Neural cell (in vitro differentiated cells): Measurements from ENCODE around the gene GPR27. TPM values are rescaled to one million over a fixed set of nuclear protein-coding genes. Genes with fewer than 3 reads are reported as not detected.

Experiments
- H2AFZ ChIP-seq: fragments of 200-600, 300-800 bp; sonication (generic), shearing (Covaris generic); 2 replicates; pipeline ENCODE4 v1.6.0; 2014; ENCODE audit warnings: low read depth, mild to moderate bottlenecking, antibody characterized with exemption, low read length, moderate library complexity
- H3F3A ChIP-seq: fragments of 200-600 bp; shearing (Covaris generic); 2 replicates; pipeline ENCODE4 v1.6.1; 2016; ENCODE audit warnings: mild to moderate bottlenecking, moderate library complexity, mixed read lengths, antibody characterized with exemption, low read length; ENCODE audit not compliant: insufficient read depth, poor library complexity, severe bottlenecking
- H3K27ac ChIP-seq: fragments of 200-600, 300-800 bp; sonication (generic), shearing (Covaris generic); 2 replicates; pipeline ENCODE4 v1.5.1; 2014; ENCODE audit warnings: mild to moderate bottlenecking, low read length, moderate library complexity
- H3K27me3 ChIP-seq: fragments of 300-800, 200-600 bp; sonication (generic), shearing (Covaris generic); 2 replicates; pipeline ENCODE4 v1.6.0; 2014; ENCODE audit warnings: mild to moderate bottlenecking, low read depth, low read length, moderate library complexity; ENCODE audit not compliant: insufficient read depth
- H3K36me3 ChIP-seq: fragments of 300-800, 200-600 bp; sonication (generic), shearing (Covaris generic); 2 replicates; pipeline ENCODE4 v1.5.1; 2014; ENCODE audit warnings: mild to moderate bottlenecking, antibody characterized with exemption, low read length, moderate library complexity; ENCODE audit not compliant: insufficient read depth
- H3K4me2 ChIP-seq: fragments of 300-800, 200-600 bp; sonication (generic), shearing (Covaris generic); 2 replicates; pipeline ENCODE4 v1.6.0; 2014; ENCODE audit warnings: mild to moderate bottlenecking, low read length
- H3K4me3 ChIP-seq: fragments of 300-800, 200-600 bp; sonication (generic), shearing (Covaris generic); 2 replicates; pipeline ENCODE4 v1.5.1; 2014; ENCODE audit warnings: mild to moderate bottlenecking, low read length, moderate library complexity
- H3K79me2 ChIP-seq: fragments of 200-600 bp; shearing (Covaris generic); replicated peaks from 2 replicates; pipeline ENCODE4 v1.6.0; 2014; ENCODE audit warnings: mild to moderate bottlenecking, low read length, moderate library complexity; ENCODE audit not compliant: insufficient read depth
- H3K9ac ChIP-seq: fragments of 300-800, 200-600 bp; sonication (generic), shearing (Covaris generic); 2 replicates; pipeline ENCODE4 v1.6.1; 2016; ENCODE audit warnings: mild to moderate bottlenecking, low read length, mixed read lengths
- H3K9me2 ChIP-seq: fragments of 200-600 bp; shearing (Covaris generic); 2 replicates; pipeline ENCODE4 v1.6.1; 2016; ENCODE audit warnings: mild to moderate bottlenecking, low read length, mixed read lengths; ENCODE audit not compliant: insufficient read depth
- H3K9me3 ChIP-seq: fragments of 200-600, 300-800 bp; sonication (generic), shearing (Covaris generic); 2 replicates; pipeline ENCODE4 v1.6.1; 2016; ENCODE audit warnings: mild to moderate bottlenecking, mixed run types, low read length, moderate library complexity, mixed read lengths
- H4K20me1 ChIP-seq: fragments of 200-600 bp; shearing (Covaris generic); 2 replicates; pipeline ENCODE4 v1.6.1; 2016; ENCODE audit warnings: mild to moderate bottlenecking, mixed run types; ENCODE audit not compliant: insufficient read depth
- EP300 ChIP-seq: fragments of 450-650 bp; conservative IDR thresholded peaks from 2 replicates; pipeline ENCODE4 v1.6.1; 2014; ENCODE audit warnings: antibody characterized with exemption, mild to moderate bottlenecking, moderate library complexity; ENCODE audit not compliant: poor library complexity, severe bottlenecking
- EZH2 ChIP-seq: fragments of 200-600, 300-800 bp; shearing (Covaris generic), sonication (generic); IDR thresholded peaks from 2 replicates; pipeline ENCODE4 v1.6.1; 2014; ENCODE audit warnings: antibody characterized with exemption, low read length, borderline replicate concordance, mild to moderate bottlenecking; ENCODE audit not compliant: insufficient read depth, poor library complexity, severe bottlenecking
- MXI1 ChIP-seq: fragments of 450-650 bp; conservative IDR thresholded peaks from 2 replicates; pipeline ENCODE4 v1.6.1; 2014; ENCODE audit warnings: antibody characterized with exemption, mild to moderate bottlenecking; ENCODE audit not compliant: poor library complexity, severe bottlenecking
- POLR2AphosphoS5 ChIP-seq: IDR thresholded peaks from 2 replicates; pipeline ENCODE4 v1.6.1; 2012
- SMC3 ChIP-seq: fragments of 450-650 bp; conservative IDR thresholded peaks from 2 replicates; pipeline ENCODE4 v1.6.1; 2014; ENCODE audit warnings: antibody characterized with exemption, mild to moderate bottlenecking, moderate library complexity; ENCODE audit not compliant: poor library complexity
- TAF1 ChIP-seq: IDR thresholded peaks from 2 replicates; pipeline ENCODE4 v1.6.1; 2012; ENCODE audit warnings: low read depth
- polyA plus RNA-seq: library from polyadenylated mRNA; depleted of rRNA; stranded (reverse); fragments of >200 nt; gene quantifications from 2 replicates; pipeline ENCODE4 v1.2.3, GENCODE V29; 2014
- TF ChIP-seq, protein P1 (sequence below): fragments of 450-650 bp; IDR thresholded peaks from 2 replicates; pipeline ENCODE4 v1.5.1; 2014; ENCODE audit warnings: antibody characterized with exemption, mild to moderate bottlenecking, moderate library complexity; ENCODE audit not compliant: poor library complexity, severe bottlenecking
- TF ChIP-seq, protein P2 (sequence below): IDR thresholded peaks from 2 replicates; pipeline ENCODE4 v1.6.1; 2012; ENCODE audit warnings: borderline replicate concordance

GPR27 gene
- polyA plus RNA-seq, 1 donor from 2014 or later, result 69.4 TPM

DNA sequence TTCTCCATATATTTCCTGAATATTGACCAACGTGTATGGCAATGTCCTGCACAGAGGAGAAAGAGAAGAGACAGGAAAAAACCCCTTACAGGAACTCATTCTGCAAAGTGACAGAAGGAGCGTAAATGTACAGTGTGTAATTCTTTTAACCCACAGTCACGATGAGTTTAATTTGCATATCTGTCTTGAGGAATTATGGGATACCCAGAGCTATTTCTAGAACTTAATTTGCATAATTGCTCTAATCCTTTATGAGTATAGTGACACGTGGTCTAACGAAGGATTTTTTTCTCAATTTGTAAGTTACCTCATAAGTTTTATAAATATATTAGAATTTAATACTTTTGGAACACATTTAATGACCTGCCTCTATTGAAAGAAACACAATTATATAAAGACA lies 9.8 kb downstream of the GPR27 start:
- H4K20me1 ChIP-seq, result no peaks in the 10 kb centered on the region
- H3K9ac ChIP-seq, result peak overlapping the region; percentile 13
- H3K27me3 ChIP-seq, result no peaks in the 10 kb centered on the region
- peak overlapping the region; percentile 26 for H3K4me2 ChIP-seq
- peak overlapping the region; percentile 26 for H3K4me3 ChIP-seq
- no peaks in the 10 kb centered on the region for H3K9me3 ChIP-seq
- H3F3A ChIP-seq, result no peaks in the 10 kb centered on the region
- H3K9me2 ChIP-seq, result no peaks in the 10 kb centered on the region
- TF ChIP-seq, protein P1, sequence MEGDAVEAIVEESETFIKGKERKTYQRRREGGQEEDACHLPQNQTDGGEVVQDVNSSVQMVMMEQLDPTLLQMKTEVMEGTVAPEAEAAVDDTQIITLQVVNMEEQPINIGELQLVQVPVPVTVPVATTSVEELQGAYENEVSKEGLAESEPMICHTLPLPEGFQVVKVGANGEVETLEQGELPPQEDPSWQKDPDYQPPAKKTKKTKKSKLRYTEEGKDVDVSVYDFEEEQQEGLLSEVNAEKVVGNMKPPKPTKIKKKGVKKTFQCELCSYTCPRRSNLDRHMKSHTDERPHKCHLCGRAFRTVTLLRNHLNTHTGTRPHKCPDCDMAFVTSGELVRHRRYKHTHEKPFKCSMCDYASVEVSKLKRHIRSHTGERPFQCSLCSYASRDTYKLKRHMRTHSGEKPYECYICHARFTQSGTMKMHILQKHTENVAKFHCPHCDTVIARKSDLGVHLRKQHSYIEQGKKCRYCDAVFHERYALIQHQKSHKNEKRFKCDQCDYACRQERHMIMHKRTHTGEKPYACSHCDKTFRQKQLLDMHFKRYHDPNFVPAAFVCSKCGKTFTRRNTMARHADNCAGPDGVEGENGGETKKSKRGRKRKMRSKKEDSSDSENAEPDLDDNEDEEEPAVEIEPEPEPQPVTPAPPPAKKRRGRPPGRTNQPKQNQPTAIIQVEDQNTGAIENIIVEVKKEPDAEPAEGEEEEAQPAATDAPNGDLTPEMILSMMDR, result no peak
- TF ChIP-seq MXI1 (no peak), SMC3 (no peak), TAF1 (no peak)
- TF ChIP-seq, protein P2, sequence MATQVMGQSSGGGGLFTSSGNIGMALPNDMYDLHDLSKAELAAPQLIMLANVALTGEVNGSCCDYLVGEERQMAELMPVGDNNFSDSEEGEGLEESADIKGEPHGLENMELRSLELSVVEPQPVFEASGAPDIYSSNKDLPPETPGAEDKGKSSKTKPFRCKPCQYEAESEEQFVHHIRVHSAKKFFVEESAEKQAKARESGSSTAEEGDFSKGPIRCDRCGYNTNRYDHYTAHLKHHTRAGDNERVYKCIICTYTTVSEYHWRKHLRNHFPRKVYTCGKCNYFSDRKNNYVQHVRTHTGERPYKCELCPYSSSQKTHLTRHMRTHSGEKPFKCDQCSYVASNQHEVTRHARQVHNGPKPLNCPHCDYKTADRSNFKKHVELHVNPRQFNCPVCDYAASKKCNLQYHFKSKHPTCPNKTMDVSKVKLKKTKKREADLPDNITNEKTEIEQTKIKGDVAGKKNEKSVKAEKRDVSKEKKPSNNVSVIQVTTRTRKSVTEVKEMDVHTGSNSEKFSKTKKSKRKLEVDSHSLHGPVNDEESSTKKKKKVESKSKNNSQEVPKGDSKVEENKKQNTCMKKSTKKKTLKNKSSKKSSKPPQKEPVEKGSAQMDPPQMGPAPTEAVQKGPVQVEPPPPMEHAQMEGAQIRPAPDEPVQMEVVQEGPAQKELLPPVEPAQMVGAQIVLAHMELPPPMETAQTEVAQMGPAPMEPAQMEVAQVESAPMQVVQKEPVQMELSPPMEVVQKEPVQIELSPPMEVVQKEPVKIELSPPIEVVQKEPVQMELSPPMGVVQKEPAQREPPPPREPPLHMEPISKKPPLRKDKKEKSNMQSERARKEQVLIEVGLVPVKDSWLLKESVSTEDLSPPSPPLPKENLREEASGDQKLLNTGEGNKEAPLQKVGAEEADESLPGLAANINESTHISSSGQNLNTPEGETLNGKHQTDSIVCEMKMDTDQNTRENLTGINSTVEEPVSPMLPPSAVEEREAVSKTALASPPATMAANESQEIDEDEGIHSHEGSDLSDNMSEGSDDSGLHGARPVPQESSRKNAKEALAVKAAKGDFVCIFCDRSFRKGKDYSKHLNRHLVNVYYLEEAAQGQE, result no peak
- H3K79me2 ChIP-seq, result no peaks in the 10 kb centered on the region
- H3K27ac ChIP-seq, result peak overlapping the region; percentile 70
- no peaks in the 10 kb centered on the region for H3K36me3 ChIP-seq
- H2AFZ ChIP-seq, result no peak overlapping the region

DNA sequence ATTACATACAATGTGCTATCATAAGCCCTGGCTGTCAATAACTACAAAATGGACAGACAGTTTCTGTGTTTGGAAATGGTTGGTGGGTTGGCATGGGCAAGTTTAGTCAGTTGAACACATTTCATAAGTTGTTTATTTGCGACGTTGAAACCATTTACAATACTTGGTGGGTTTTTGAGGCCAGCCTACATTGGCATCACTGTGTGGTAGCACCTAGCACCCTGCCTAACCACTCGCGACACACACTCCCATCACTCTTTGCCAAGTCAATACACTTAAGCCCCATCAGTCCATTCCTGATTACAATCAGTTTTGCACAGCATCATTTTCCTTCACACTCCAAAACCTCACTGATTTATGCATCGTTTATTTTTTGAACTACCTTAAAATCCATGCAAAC lies 17.5 kb downstream of the GPR27 start:
- Histone ChIP-seq H4K20me1 (no peaks in the 10 kb centered on the region), H3K36me3 (no peaks in the 10 kb centered on the region), H3K4me2 (no peak overlapping the region), H3F3A (no peaks in the 10 kb centered on the region), H3K27me3 (no peaks in the 10 kb centered on the region), H3K9me2 (no peaks in the 10 kb centered on the region), H3K9ac (no peak overlapping the region), H3K9me3 (no peaks in the 10 kb centered on the region), H3K4me3 (no peak overlapping the region), H3K27ac (no peak overlapping the region), H3K79me2 (no peaks in the 10 kb centered on the region), H2AFZ (no peak overlapping the region)
- TF ChIP-seq POLR2AphosphoS5 (no peak), EP300 (no peak), MXI1 (no peak), EZH2 (no peak)
- TF ChIP-seq, protein P1, result no peak
- TF ChIP-seq, protein P2, result no peak
